B cell (primary cell): Measurements from ENCODE around the gene RACK1.

Experiments
- EZH2 ChIP-seq: IDR thresholded peaks from 2 replicates; pipeline ENCODE4 v1.6.1; 2012; ENCODE audit warnings: borderline replicate concordance, low read depth, mild to moderate bottlenecking, moderate library complexity, low read length; ENCODE audit not compliant: insufficient read depth, poor library complexity, severe bottlenecking
- TF ChIP-seq, protein P1 (sequence below): fragments of 200-600 bp; IDR thresholded peaks from one replicate; pipeline ENCODE4 v1.8.0; 2022; ENCODE audit warnings: antibody characterized with exemption, mild to moderate bottlenecking

DNA sequence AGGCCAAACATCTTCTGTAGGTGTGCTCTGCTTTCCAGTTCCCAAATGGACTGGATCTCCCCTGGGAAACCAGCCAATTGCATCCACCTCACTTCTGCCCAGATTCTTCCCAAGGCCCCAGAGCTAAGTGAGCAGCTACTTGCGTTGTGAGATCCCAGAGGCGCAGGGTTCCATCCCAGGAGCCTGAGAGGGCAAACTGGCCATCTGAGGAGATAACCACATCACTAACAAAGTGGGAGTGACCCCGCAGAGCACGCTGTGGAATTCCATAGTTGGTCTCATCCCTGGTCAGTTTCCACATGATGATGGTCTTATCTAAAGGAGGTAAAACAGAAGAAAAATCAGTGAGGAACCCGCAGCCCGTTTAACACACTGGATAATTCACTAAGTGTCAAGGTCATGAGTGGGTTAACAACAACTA lies 1.7 kb downstream of the RACK1 start:
- TF ChIP-seq, protein P1, sequence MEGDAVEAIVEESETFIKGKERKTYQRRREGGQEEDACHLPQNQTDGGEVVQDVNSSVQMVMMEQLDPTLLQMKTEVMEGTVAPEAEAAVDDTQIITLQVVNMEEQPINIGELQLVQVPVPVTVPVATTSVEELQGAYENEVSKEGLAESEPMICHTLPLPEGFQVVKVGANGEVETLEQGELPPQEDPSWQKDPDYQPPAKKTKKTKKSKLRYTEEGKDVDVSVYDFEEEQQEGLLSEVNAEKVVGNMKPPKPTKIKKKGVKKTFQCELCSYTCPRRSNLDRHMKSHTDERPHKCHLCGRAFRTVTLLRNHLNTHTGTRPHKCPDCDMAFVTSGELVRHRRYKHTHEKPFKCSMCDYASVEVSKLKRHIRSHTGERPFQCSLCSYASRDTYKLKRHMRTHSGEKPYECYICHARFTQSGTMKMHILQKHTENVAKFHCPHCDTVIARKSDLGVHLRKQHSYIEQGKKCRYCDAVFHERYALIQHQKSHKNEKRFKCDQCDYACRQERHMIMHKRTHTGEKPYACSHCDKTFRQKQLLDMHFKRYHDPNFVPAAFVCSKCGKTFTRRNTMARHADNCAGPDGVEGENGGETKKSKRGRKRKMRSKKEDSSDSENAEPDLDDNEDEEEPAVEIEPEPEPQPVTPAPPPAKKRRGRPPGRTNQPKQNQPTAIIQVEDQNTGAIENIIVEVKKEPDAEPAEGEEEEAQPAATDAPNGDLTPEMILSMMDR: no peak
- no peak for TF ChIP-seq EZH2
